HEK293 (cell line): ENCODE results near the gene IPO11.
"Not testable (repeated sequence)": the region's sequence is repeated elsewhere in the genome, so short reads cannot be mapped to it uniquely, and the experiment has no call there.

Experiments
- CTCF ChIA-PET: fragments of 350-600 bp; formaldehyde crosslinking; extraction: SDS; loops from one replicate; lab custom pipeline; 2021; ENCODE audit warnings: antibody characterized with exemption; lab: Yijun Ruan, JAX
- POLR2A ChIA-PET: fragments of 300-600 bp; formaldehyde crosslinking; extraction: SDS; loops from one replicate; lab custom pipeline; 2020; ENCODE audit warnings: antibody characterized with exemption, inconsistent platforms; lab: Yijun Ruan, JAX
- H3K27ac ChIP-seq: fragments of 200-500 bp; sonication (Bioruptor generic); 2 replicates; pipeline ENCODE4 v1.5.1; 2014; ENCODE audit warnings: low read depth, low read length, control low read depth, inconsistent platforms; ENCODE audit errors: extremely low read depth
- H3K36me3 ChIP-seq, 2 experiments: fragments of 200-500 bp in 1 of 2; sonication (Bioruptor generic) in 1 of 2; 1 replicate in 1 of 2; 2 replicates in 1 of 2; pipeline ENCODE4 v1.5.1; 2014 to 2017; ENCODE audit warnings: inconsistent platforms in 2 of 2, low read length in 2 of 2; ENCODE audit not compliant: control insufficient read depth in 2 of 2, insufficient read depth in 1 of 2
- H3K4me1 ChIP-seq: fragments of 200-500 bp; sonication (Bioruptor generic); 2 replicates; pipeline ENCODE4 v1.5.1; 2014; ENCODE audit warnings: mild to moderate bottlenecking, low read length, inconsistent platforms; ENCODE audit not compliant: control insufficient read depth, insufficient read depth
- H3K4me3 ChIP-seq: 2 replicates; pipeline ENCODE4 v1.5.1; 2011; ENCODE audit warnings: low read depth, mild to moderate bottlenecking, control low read depth, low read length, moderate library complexity
- H3K9me3 ChIP-seq: fragments of 200-500 bp; sonication (Bioruptor generic); 2 replicates; pipeline ENCODE4 v1.5.1; 2014; ENCODE audit warnings: low read depth, low read length, inconsistent platforms; ENCODE audit not compliant: control insufficient read depth, insufficient read depth
- BCL11A ChIP-seq: fragments of 450-650 bp; formaldehyde crosslinking; IDR thresholded peaks from 2 replicates; pipeline ENCODE4 v1.5.1; 2016; ENCODE audit warnings: low read depth, missing biosample characterization, missing genetic modification characterization
- BCL11B ChIP-seq: fragments of 450-650 bp; formaldehyde crosslinking; IDR thresholded peaks from 2 replicates; pipeline ENCODE4 v1.5.1; 2016; ENCODE audit warnings: low read depth, missing biosample characterization, missing genetic modification characterization
- GLI2 ChIP-seq: fragments of 450-650 bp; formaldehyde crosslinking; IDR thresholded peaks from 2 replicates; pipeline ENCODE4; 2017; ENCODE audit warnings: missing biosample characterization, missing genetic modification characterization, low read depth, borderline replicate concordance
- OVOL3 ChIP-seq: fragments of 450-650 bp; formaldehyde crosslinking; IDR thresholded peaks from 2 replicates; pipeline ENCODE4 v1.5.1; 2016; ENCODE audit warnings: missing biosample characterization, missing genetic modification characterization
- SCRT2 ChIP-seq: fragments of 450-650 bp; formaldehyde crosslinking; IDR thresholded peaks from 2 replicates; pipeline ENCODE4 v1.5.1; 2016; ENCODE audit warnings: missing biosample characterization, missing genetic modification characterization
- ZBTB17 ChIP-seq: fragments of 450-650 bp; formaldehyde crosslinking; IDR thresholded peaks from 2 replicates; pipeline ENCODE4 v1.5.1; 2016; ENCODE audit warnings: missing biosample characterization, missing genetic modification characterization
- ZNF175 ChIP-seq: fragments of 450-650 bp; formaldehyde crosslinking; IDR thresholded peaks from 2 replicates; pipeline ENCODE4 v1.5.1; 2016; ENCODE audit warnings: missing biosample characterization, missing genetic modification characterization
- ZNF184 ChIP-seq: fragments of 450-650 bp; IDR thresholded peaks from 2 replicates; pipeline ENCODE4 v1.5.1; 2018; ENCODE audit warnings: missing biosample characterization, mild to moderate bottlenecking, missing genetic modification characterization
- ZNF202 ChIP-seq: fragments of 450-650 bp; formaldehyde crosslinking; IDR thresholded peaks from 2 replicates; pipeline ENCODE4 v1.5.1; 2016; ENCODE audit warnings: missing biosample characterization, missing genetic modification characterization, borderline replicate concordance
- ZNF23 ChIP-seq: fragments of 450-650 bp; formaldehyde crosslinking; IDR thresholded peaks from 2 replicates; pipeline ENCODE4 v1.5.1; 2016; ENCODE audit warnings: missing biosample characterization, missing genetic modification characterization, borderline replicate concordance
- ZNF248 ChIP-seq: fragments of 450-650 bp; formaldehyde crosslinking; IDR thresholded peaks from 2 replicates; pipeline ENCODE4 v1.5.1; 2017; ENCODE audit warnings: missing biosample characterization, missing genetic modification characterization
- ZNF341 ChIP-seq: fragments of 450-650 bp; formaldehyde crosslinking; IDR thresholded peaks from 2 replicates; pipeline ENCODE4; 2016; ENCODE audit warnings: low read depth, missing biosample characterization, missing genetic modification characterization
- ZNF350 ChIP-seq: fragments of 450-650 bp; formaldehyde crosslinking; IDR thresholded peaks from 2 replicates; pipeline ENCODE4 v1.5.0; 2017; ENCODE audit warnings: missing biosample characterization, mild to moderate bottlenecking, missing genetic modification characterization
- ZNF426 ChIP-seq: fragments of 450-650 bp; formaldehyde crosslinking; IDR thresholded peaks from 2 replicates; pipeline ENCODE4 v1.5.1; 2017; ENCODE audit warnings: missing biosample characterization, missing genetic modification characterization, mild to moderate bottlenecking, inconsistent platforms, moderate library complexity
- ZNF521 ChIP-seq: fragments of 450-650 bp; formaldehyde crosslinking; IDR thresholded peaks from 2 replicates; pipeline ENCODE4 v1.5.1; 2017; ENCODE audit warnings: missing biosample characterization, mild to moderate bottlenecking, missing genetic modification characterization
- ZNF610 ChIP-seq: fragments of 450-650 bp; formaldehyde crosslinking; IDR thresholded peaks from 2 replicates; pipeline ENCODE4 v1.5.1; 2016; ENCODE audit warnings: missing biosample characterization, missing genetic modification characterization, borderline replicate concordance
- ZNF654 ChIP-seq: fragments of 450-650 bp; formaldehyde crosslinking; IDR thresholded peaks from 2 replicates; pipeline ENCODE4 v1.5.1; 2016; ENCODE audit warnings: low read depth, missing biosample characterization, missing genetic modification characterization
- ZNF792 ChIP-seq: fragments of 450-650 bp; formaldehyde crosslinking; IDR thresholded peaks from 2 replicates; pipeline ENCODE4 v1.5.1; 2016; ENCODE audit warnings: missing biosample characterization, missing genetic modification characterization
- TF ChIP-seq, protein P1 (sequence below): fragments of 450-650 bp; formaldehyde crosslinking; IDR thresholded peaks from 2 replicates; pipeline ENCODE4 v1.5.1; 2016; ENCODE audit warnings: missing biosample characterization, missing genetic modification characterization
- TF ChIP-seq, protein P2 (sequence below): fragments of 450-650 bp; formaldehyde crosslinking; IDR thresholded peaks from 2 replicates; pipeline ENCODE4 v1.5.1; 2016; ENCODE audit warnings: missing biosample characterization, missing genetic modification characterization
- TF ChIP-seq, protein P3 (sequence below): fragments of 450-650 bp; formaldehyde crosslinking; IDR thresholded peaks from 2 replicates; pipeline ENCODE4 v1.5.1; 2017; ENCODE audit warnings: missing biosample characterization, missing genetic modification characterization
- TF ChIP-seq, protein P4 (sequence below): fragments of 450-650 bp; formaldehyde crosslinking; IDR thresholded peaks from 2 replicates; pipeline ENCODE4 v1.5.1; 2016; ENCODE audit warnings: missing biosample characterization, missing genetic modification characterization

Gene IPO11

DNA sequence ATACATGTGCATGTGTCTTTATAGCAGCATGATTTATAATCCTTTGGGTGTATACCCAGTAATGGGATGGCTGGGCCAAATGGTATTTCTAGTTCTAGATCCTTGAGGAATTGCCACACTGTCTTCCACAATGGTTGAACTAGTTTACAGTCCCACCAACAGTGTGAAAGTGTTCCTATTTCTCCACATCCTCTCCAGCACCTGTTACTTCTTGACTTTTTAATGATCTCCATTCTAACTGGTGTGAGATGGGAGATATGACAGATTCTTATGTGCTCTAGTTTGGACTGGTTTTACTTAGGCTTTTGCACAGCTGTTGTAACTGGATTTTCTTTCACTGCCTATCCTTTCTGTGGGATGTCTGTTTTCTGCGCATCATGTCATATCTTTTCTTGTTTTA is 108.2 kb downstream of the IPO11 start:
- H3K4me3 ChIP-seq, CTCF ChIA-PET, H3K36me3 ChIP-seq, H3K9me3 ChIP-seq, H3K4me1 ChIP-seq, H3K27ac ChIP-seq, POLR2A ChIA-PET: not testable (repeated sequence)
- TF ChIP-seq ZNF184 (tag by site-specific recombination): peak; percentile 85
- TF ChIP-seq SCRT2 (tag by site-specific recombination): peak; percentile 55; the same call in 1 of the 2 replicates

DNA sequence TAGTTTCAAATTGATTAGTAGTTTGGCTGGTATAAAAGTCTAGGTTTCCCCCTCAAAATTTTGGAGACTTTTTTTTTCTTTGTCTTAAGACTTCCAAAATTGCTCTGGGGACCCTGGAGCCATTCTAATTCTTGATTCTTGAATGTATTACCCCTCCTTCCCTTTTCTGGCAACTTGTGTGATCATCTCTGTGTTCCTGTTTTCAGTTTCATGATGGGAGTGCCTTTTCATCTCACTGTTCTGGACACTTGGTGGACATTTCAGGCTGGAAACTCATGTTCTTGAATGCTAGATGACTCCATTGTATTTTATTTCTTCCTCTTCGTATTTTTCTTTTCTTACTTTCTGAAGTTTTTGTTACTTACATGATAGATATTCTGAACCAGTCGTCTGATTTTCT is 108.8 kb downstream of the IPO11 start:
- Histone ChIP-seq H3K9me3 (no peaks in the 10 kb centered on the region), H3K4me3 (no peak overlapping the region), H3K27ac (no peak overlapping the region), H3K36me3 (peaks cover 0 to 5% of the 10 kb centered on the region in 2 experiments; a peak in 2 of 3 replicates), H3K4me1 (no peaks in the 10 kb centered on the region)
- ChIA-PET POLR2A (no interaction called here), CTCF (no interaction called here)
- TF ChIP-seq SCRT2 (tag by site-specific recombination) (no peak), GLI2 (no peak), ZBTB17 (tag by site-specific recombination) (no peak), ZNF426 (no peak), ZNF248 (tag by site-specific recombination) (no peak), ZNF792 (no peak), ZNF654 (no peak), BCL11A (tag by site-specific recombination) (no peak)
- TF ChIP-seq, protein P1, sequence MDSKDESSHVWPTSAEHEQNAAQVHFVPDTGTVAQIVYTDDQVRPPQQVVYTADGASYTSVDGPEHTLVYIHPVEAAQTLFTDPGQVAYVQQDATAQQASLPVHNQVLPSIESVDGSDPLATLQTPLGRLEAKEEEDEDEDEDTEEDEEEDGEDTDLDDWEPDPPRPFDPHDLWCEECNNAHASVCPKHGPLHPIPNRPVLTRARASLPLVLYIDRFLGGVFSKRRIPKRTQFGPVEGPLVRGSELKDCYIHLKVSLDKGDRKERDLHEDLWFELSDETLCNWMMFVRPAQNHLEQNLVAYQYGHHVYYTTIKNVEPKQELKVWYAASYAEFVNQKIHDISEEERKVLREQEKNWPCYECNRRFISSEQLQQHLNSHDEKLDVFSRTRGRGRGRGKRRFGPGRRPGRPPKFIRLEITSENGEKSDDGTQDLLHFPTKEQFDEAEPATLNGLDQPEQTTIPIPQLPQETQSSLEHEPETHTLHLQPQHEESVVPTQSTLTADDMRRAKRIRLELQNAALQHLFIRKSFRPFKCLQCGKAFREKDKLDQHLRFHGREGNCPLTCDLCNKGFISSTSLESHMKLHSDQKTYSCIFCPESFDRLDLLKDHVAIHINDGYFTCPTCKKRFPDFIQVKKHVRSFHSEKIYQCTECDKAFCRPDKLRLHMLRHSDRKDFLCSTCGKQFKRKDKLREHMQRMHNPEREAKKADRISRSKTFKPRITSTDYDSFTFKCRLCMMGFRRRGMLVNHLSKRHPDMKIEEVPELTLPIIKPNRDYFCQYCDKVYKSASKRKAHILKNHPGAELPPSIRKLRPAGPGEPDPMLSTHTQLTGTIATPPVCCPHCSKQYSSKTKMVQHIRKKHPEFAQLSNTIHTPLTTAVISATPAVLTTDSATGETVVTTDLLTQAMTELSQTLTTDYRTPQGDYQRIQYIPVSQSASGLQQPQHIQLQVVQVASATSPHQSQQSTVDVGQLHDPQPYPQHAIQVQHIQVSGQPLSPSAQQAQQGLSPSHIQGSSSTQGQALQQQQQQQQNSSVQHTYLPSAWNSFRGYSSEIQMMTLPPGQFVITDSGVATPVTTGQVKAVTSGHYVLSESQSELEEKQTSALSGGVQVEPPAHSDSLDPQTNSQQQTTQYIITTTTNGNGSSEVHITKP (tag by site-specific recombination): no peak
- TF ChIP-seq, protein P2, sequence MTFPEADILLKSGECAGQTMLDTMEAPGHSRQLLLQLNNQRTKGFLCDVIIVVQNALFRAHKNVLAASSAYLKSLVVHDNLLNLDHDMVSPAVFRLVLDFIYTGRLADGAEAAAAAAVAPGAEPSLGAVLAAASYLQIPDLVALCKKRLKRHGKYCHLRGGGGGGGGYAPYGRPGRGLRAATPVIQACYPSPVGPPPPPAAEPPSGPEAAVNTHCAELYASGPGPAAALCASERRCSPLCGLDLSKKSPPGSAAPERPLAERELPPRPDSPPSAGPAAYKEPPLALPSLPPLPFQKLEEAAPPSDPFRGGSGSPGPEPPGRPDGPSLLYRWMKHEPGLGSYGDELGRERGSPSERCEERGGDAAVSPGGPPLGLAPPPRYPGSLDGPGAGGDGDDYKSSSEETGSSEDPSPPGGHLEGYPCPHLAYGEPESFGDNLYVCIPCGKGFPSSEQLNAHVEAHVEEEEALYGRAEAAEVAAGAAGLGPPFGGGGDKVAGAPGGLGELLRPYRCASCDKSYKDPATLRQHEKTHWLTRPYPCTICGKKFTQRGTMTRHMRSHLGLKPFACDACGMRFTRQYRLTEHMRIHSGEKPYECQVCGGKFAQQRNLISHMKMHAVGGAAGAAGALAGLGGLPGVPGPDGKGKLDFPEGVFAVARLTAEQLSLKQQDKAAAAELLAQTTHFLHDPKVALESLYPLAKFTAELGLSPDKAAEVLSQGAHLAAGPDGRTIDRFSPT (tag by site-specific recombination): no peak

DNA sequence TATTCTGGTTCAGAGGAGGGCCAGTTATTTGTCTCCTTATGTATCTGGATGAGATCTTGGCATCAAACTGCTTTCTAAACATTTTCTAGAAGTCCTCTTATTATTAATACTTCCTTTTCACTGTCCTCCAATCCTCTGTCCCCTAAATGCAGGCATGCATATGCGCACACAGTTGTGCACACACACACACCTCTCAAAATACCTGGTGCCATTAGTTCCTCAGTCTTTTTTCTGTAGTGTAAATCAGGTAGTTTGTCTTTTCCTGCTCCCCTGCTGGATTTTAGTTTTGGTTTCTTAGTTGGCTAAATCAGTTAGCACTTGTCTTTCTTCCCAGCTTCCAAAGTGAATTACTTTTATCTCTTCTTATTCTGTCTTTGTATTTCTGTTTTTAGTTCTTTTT is 110.2 kb downstream of the IPO11 start:
- Histone ChIP-seq H3K4me1 (no peaks in the 10 kb centered on the region), H3K9me3 (no peaks in the 10 kb centered on the region), H3K4me3 (no peak overlapping the region), H3K27ac (no peak overlapping the region), H3K36me3 (peaks cover 0 to 5% of the 10 kb centered on the region in 2 experiments; a peak in 2 of 3 replicates)
- POLR2A ChIA-PET: no interaction called here
- CTCF ChIA-PET: no interaction called here
- TF ChIP-seq ZNF175 (tag by site-specific recombination) (no peak), BCL11B (tag by site-specific recombination) (no peak), ZNF521 (no peak), OVOL3 (tag by site-specific recombination) (no peak), ZNF610 (tag by site-specific recombination) (no peak), ZNF341 (tag by site-specific recombination) (no peak), ZNF23 (tag by site-specific recombination) (no peak), ZNF202 (no peak), ZNF350 (no peak)
- TF ChIP-seq, protein P3, sequence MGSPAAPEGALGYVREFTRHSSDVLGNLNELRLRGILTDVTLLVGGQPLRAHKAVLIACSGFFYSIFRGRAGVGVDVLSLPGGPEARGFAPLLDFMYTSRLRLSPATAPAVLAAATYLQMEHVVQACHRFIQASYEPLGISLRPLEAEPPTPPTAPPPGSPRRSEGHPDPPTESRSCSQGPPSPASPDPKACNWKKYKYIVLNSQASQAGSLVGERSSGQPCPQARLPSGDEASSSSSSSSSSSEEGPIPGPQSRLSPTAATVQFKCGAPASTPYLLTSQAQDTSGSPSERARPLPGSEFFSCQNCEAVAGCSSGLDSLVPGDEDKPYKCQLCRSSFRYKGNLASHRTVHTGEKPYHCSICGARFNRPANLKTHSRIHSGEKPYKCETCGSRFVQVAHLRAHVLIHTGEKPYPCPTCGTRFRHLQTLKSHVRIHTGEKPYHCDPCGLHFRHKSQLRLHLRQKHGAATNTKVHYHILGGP: no peak
- TF ChIP-seq, protein P4, sequence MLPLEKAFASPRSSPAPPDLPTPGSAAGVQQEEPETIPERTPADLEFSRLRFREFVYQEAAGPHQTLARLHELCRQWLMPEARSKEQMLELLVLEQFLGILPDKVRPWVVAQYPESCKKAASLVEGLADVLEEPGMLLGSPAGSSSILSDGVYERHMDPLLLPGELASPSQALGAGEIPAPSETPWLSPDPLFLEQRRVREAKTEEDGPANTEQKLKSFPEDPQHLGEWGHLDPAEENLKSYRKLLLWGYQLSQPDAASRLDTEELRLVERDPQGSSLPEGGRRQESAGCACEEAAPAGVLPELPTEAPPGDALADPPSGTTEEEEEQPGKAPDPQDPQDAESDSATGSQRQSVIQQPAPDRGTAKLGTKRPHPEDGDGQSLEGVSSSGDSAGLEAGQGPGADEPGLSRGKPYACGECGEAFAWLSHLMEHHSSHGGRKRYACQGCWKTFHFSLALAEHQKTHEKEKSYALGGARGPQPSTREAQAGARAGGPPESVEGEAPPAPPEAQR (tag by site-specific recombination): no peak
- TF ChIP-seq, protein P2 (tag by site-specific recombination): no peak
